CD14-positive monocyte (primary cell): ENCODE results near the gene AMY2B. TPM values are rescaled to one million over a fixed set of nuclear protein-coding genes. Genes with fewer than 3 reads are reported as not detected.
"Not testable (repeated sequence)": the region's sequence is repeated elsewhere in the genome, so short reads cannot be mapped to it uniquely, and the experiment has no call there.

Experiments
- DNase-seq, 3 donors: peaks; one replicate each; pipeline ENCODE4 v3.0.0-alpha.2; 2011 to 2022
- H2AFZ ChIP-seq: 2 replicates; pipeline ENCODE4 v1.6.0; 2012; ENCODE audit warnings: mild to moderate bottlenecking, low read depth, low read length, inconsistent platforms; ENCODE audit not compliant: insufficient read depth, poor library complexity, severe bottlenecking
- H3K27ac ChIP-seq, 2 donors: 1 replicate in 1 of 2; 2 replicates in 1 of 2; pipeline ENCODE4 v1.5.1; 2012 to 2013; ENCODE audit warnings: low read length in 2 of 2, control low read depth in 1 of 2, inconsistent platforms in 1 of 2, low read depth in 1 of 2, mild to moderate bottlenecking in 1 of 2
- H3K27me3 ChIP-seq, 2 donors: one replicate each; pipeline versions ENCODE4 v1.6.0 to v1.6.1; 2011 to 2013; ENCODE audit warnings: low read length in 2 of 2; ENCODE audit not compliant: control insufficient read depth in 2 of 2, insufficient read depth in 2 of 2
- H3K36me3 ChIP-seq, 2 donors: replicated peaks in 1 of 2; 1 replicate in 1 of 2; 2 replicates in 1 of 2; pipeline versions ENCODE4 v1.5.1 to v1.6.1; 2012 to 2013; ENCODE audit warnings: low read length in 2 of 2, control low read depth in 1 of 2, inconsistent platforms in 1 of 2, mild to moderate bottlenecking in 1 of 2; ENCODE audit not compliant: insufficient read depth in 2 of 2, control insufficient read depth in 1 of 2
- H3K4me1 ChIP-seq, 2 donors: 1 replicate in 1 of 2; 2 replicates in 1 of 2; pipeline versions ENCODE4 v1.5.1 to v1.6.1; 2012 to 2013; ENCODE audit warnings: low read length in 2 of 2, control low read depth in 1 of 2, inconsistent platforms in 1 of 2, mild to moderate bottlenecking in 1 of 2, moderate library complexity in 1 of 2; ENCODE audit not compliant: insufficient read depth in 2 of 2, control insufficient read depth in 1 of 2
- H3K4me2 ChIP-seq: replicated peaks from 2 replicates; pipeline ENCODE3; 2012; ENCODE audit warnings: low read length, moderate library complexity, mild to moderate bottlenecking; ENCODE audit not compliant: poor library complexity, severe bottlenecking; ENCODE audit errors: extremely low read depth
- H3K4me3 ChIP-seq, 3 experiments: fragments of 200-600 bp in 1 of 3; sonication (generic) in 1 of 3; replicated peaks in 1 of 3; 1 replicate in 2 of 3; 2 replicates in 1 of 3; pipeline ENCODE4 v1.5.1; 2011 to 2013; ENCODE audit warnings: low read length in 3 of 3, mild to moderate bottlenecking in 3 of 3, control low read depth in 2 of 3, low read depth in 2 of 3, inconsistent platforms in 1 of 3, moderate library complexity in 1 of 3
- H3K79me2 ChIP-seq: 2 replicates; pipeline ENCODE4 v1.6.0; 2012; ENCODE audit warnings: mild to moderate bottlenecking, control low read depth, inconsistent platforms, low read length, moderate library complexity; ENCODE audit not compliant: insufficient read depth
- H3K9ac ChIP-seq: 2 replicates; pipeline ENCODE4 v1.6.0; 2017; ENCODE audit warnings: low read length, mild to moderate bottlenecking; ENCODE audit not compliant: insufficient read depth, poor library complexity, severe bottlenecking
- H3K9me3 ChIP-seq, 2 donors: replicated peaks in 1 of 2; 1 replicate in 1 of 2; 2 replicates in 1 of 2; pipeline versions ENCODE4 v1.5.1 to v1.6.1; 2012 to 2013; ENCODE audit warnings: low read length in 2 of 2, control low read depth in 1 of 2; ENCODE audit not compliant: control insufficient read depth in 1 of 2, insufficient read depth in 1 of 2
- H4K20me1 ChIP-seq: 2 replicates; pipeline ENCODE4 v1.6.0; 2012; ENCODE audit warnings: mild to moderate bottlenecking, low read length, control low read depth, moderate library complexity; ENCODE audit not compliant: insufficient read depth
- H3K27ac Mint-ChIP-seq, 7 donors: one replicate each; pipeline ENCODE4 v1.8.0; 2020; ENCODE audit warnings: mild to moderate bottlenecking in 7 of 7, mixed read lengths in 7 of 7, moderate library complexity in 6 of 7, inconsistent platforms in 2 of 7
- H3K27me3 Mint-ChIP-seq, 3 donors: one replicate each; pipeline ENCODE4 v1.8.0; 2021 to 2022; ENCODE audit warnings: low read depth in 3 of 3, mild to moderate bottlenecking in 3 of 3, mixed read lengths in 3 of 3, moderate library complexity in 3 of 3, inconsistent platforms in 1 of 3
- H3K36me3 Mint-ChIP-seq, 2 donors: one replicate each; pipeline ENCODE4 v1.8.0; 2020; ENCODE audit warnings: mixed read lengths in 2 of 2, inconsistent platforms in 1 of 2, mild to moderate bottlenecking in 1 of 2
- H3K4me1 Mint-ChIP-seq: one replicate; pipeline ENCODE4 v1.8.0; 2020; ENCODE audit warnings: mild to moderate bottlenecking, mixed read lengths
- H3K4me3 Mint-ChIP-seq, 2 donors: one replicate each; pipeline ENCODE4 v1.8.0; 2020; ENCODE audit warnings: mild to moderate bottlenecking in 2 of 2, mixed read lengths in 2 of 2, moderate library complexity in 1 of 2
- H3K9me3 Mint-ChIP-seq, 7 donors: one replicate each; pipeline ENCODE4 v1.8.0; 2020 to 2022; ENCODE audit warnings: mixed read lengths in 7 of 7, mild to moderate bottlenecking in 6 of 7, moderate library complexity in 6 of 7, inconsistent platforms in 2 of 7
- CTCF ChIP-seq: fragments of 200-600 bp; IDR thresholded peaks from one replicate; pipeline ENCODE4 v1.8.0; 2022; ENCODE audit warnings: antibody characterized with exemption, mild to moderate bottlenecking
- WGBS: methylation state at CpG from one replicate; pipeline ENCODE4 v1.1.5; 2013; ENCODE audit warnings: missing lambda C conversion rate; ENCODE audit not compliant: insufficient coverage; 5-methylcytosine and 5-hydroxymethylcytosine counted together
- intact Hi-C, 2 donors: fragments of 100-400 bp; cut with micrococcal nuclease; formaldehyde crosslinking; loops; one replicate each; pipeline versions ENCODE4 v1.15.0 to v1.15.1; 2023
- polyA plus RNA-seq, 3 donors: library from polyadenylated mRNA; depleted of rRNA in 1 of 3; unstranded in 2 of 3; stranded (reverse) in 1 of 3; fragments of 300-500 nt in 2 of 3; fragments of >200 nt in 1 of 3; fragmentation: Illumina TruSeq in 2 of 3; gene quantifications; 1 replicate in 2 of 3; 2 replicates in 1 of 3; pipeline ENCODE4 v1.2.3, GENCODE V29; 2012 to 2021

The AMY2B gene
- polyA plus RNA-seq, 3 donors: 1.9 to 31.1 (median 2.0) TPM

- no peak overlapping the region for H3K4me3 Mint-ChIP-seq
- Histone ChIP-seq H3K36me3 (peaks cover 10 to 15% of the 10 kb centered on the region in 2 donors), H4K20me1 (no peaks in the 10 kb centered on the region), H2AFZ (no peak overlapping the region), H3K4me3 (no peak overlapping the region), H3K27ac (no peak overlapping the region), H3K27me3 (no peaks in the 10 kb centered on the region), H3K9ac (no peak overlapping the region), H3K9me3 (no peaks in the 10 kb centered on the region), H3K79me2 (no peaks in the 10 kb centered on the region), H3K4me2 (no peak overlapping the region), H3K4me1 (peaks cover 7 to 18% of the 10 kb centered on the region in 2 donors)
- peaks cover 0 to 3% (median 0%) of the 10 kb centered on the region in 3 donors for H3K27me3 Mint-ChIP-seq
- peaks cover 21% of the 10 kb centered on the region for H3K4me1 Mint-ChIP-seq
- no peak for DNase-seq
- intact Hi-C loops: no loop called here
- peaks cover 16 to 19% of the 10 kb centered on the region in 2 donors for H3K36me3 Mint-ChIP-seq
- no peak overlapping the region for H3K27ac Mint-ChIP-seq
- TF ChIP-seq CTCF: no peak
- no peaks in the 10 kb centered on the region for H3K9me3 Mint-ChIP-seq
These were observed 11.0 kb upstream of the AMY2B start for GRCh38 chr1:103560427-103560826.

GRCh38 chr1:103561124-103561523 lies 10.3 kb upstream of the AMY2B start:
- H3K4me3 Mint-ChIP-seq, H4K20me1 ChIP-seq, H3K9me3 Mint-ChIP-seq, H3K36me3 ChIP-seq, H3K9ac ChIP-seq, H2AFZ ChIP-seq, H3K9me3 ChIP-seq, H3K27me3 Mint-ChIP-seq, DNase-seq, intact Hi-C loops, H3K27me3 ChIP-seq, H3K4me3 ChIP-seq, H3K79me2 ChIP-seq: not testable (repeated sequence)
- peak overlapping the region; percentile 28 for H3K4me2 ChIP-seq
- peak overlapping the region in 2 of 7 donors; percentile 33 to 50 for H3K27ac Mint-ChIP-seq
- WGBS: no CpG with 5 or more reads among the region's 3 CpGs
- peaks cover 7 to 18% of the 10 kb centered on the region in 2 donors for H3K4me1 ChIP-seq
- H3K36me3 Mint-ChIP-seq: peaks cover 9 to 12% of the 10 kb centered on the region in 2 donors
- peaks cover 16% of the 10 kb centered on the region for H3K4me1 Mint-ChIP-seq
- H3K27ac ChIP-seq: peak overlapping the region; percentile 49 to 69
